Keratinocyte (primary cell): Measurements from ENCODE around the gene CLEC9A. TPM values are rescaled to one million over a fixed set of nuclear protein-coding genes. Genes with fewer than 3 reads are reported as not detected.

Experiments
- DNase-seq: peaks from one replicate; pipeline ENCODE4 v3.0.0-alpha.2; 2011; ENCODE audit warnings: low read depth, missing footprints, low spot score
- FAIRE-seq: peaks from 2 replicates; lab custom pipeline; 2011; peaks lifted over from hg19 to GRCh38; lab: Jason Lieb, UNC
- H2AFZ ChIP-seq: 2 replicates; pipeline ENCODE4 v1.6.0; 2012; ENCODE audit warnings: low read length, control low read depth, inconsistent platforms; ENCODE audit not compliant: control insufficient read depth
- H3K27ac ChIP-seq: 2 replicates; pipeline ENCODE4 v1.5.1; 2011; ENCODE audit warnings: low read length; ENCODE audit not compliant: control insufficient read depth, insufficient read depth
- H3K27me3 ChIP-seq: 3 replicates; pipeline ENCODE4 v1.6.0; 2011; ENCODE audit warnings: low read length; ENCODE audit not compliant: control insufficient read depth, insufficient read depth; ENCODE audit errors: extremely low read depth
- H3K36me3 ChIP-seq, 2 experiments: 2 replicates in 1 of 2; 3 replicates in 1 of 2; pipeline ENCODE4 v1.5.1; 2011; ENCODE audit warnings: low read length in 2 of 2, mild to moderate bottlenecking in 1 of 2; ENCODE audit not compliant: control insufficient read depth in 2 of 2, insufficient read depth in 2 of 2; ENCODE audit errors: extremely low read depth in 1 of 2
- H3K4me1 ChIP-seq: 3 replicates; pipeline ENCODE4 v1.5.1; 2011; ENCODE audit warnings: low read length; ENCODE audit not compliant: control insufficient read depth, insufficient read depth; ENCODE audit errors: extremely low read depth
- H3K4me2 ChIP-seq: 3 replicates; pipeline ENCODE4 v1.6.0; 2011; ENCODE audit warnings: low read depth, low read length; ENCODE audit not compliant: control insufficient read depth, insufficient read depth; ENCODE audit errors: extremely low read depth
- H3K4me3 ChIP-seq, 3 experiments: fragments of 200-600 bp in 1 of 3; sonication (generic) in 1 of 3; 2 replicates in 2 of 3; 3 replicates in 1 of 3; pipeline ENCODE4 v1.5.1; 2011 to 2016; ENCODE audit warnings: low read length in 3 of 3, mild to moderate bottlenecking in 3 of 3, control low read depth in 2 of 3, inconsistent platforms in 1 of 3, low read depth in 1 of 3, mixed read lengths in 1 of 3, mixed run types in 1 of 3, moderate library complexity in 1 of 3; ENCODE audit not compliant: control insufficient read depth in 2 of 3, insufficient read depth in 2 of 3; ENCODE audit errors: extremely low read depth in 1 of 3
- H3K79me2 ChIP-seq: 2 replicates; pipeline ENCODE4 v1.6.0; 2012; ENCODE audit warnings: low read length; ENCODE audit not compliant: control insufficient read depth, insufficient read depth
- H3K9ac ChIP-seq: 3 replicates; pipeline ENCODE4 v1.6.0; 2011; ENCODE audit warnings: low read length; ENCODE audit not compliant: control insufficient read depth, insufficient read depth; ENCODE audit errors: extremely low read depth
- H3K9me1 ChIP-seq: 3 replicates; pipeline ENCODE4 v1.6.0; 2011; ENCODE audit warnings: low read length; ENCODE audit not compliant: control insufficient read depth, insufficient read depth; ENCODE audit errors: extremely low read depth
- H3K9me3 ChIP-seq: 2 replicates; pipeline ENCODE4 v1.5.1; 2012; ENCODE audit warnings: low read depth, low read length; ENCODE audit not compliant: control insufficient read depth
- H4K20me1 ChIP-seq: 3 replicates; pipeline ENCODE4 v1.6.0; 2011; ENCODE audit warnings: low read length; ENCODE audit not compliant: control insufficient read depth, insufficient read depth; ENCODE audit errors: extremely low read depth
- CTCF ChIP-seq, 3 experiments: IDR thresholded peaks in 1 of 3; conservative IDR thresholded peaks in 1 of 3; optimal IDR thresholded peaks in 1 of 3; 2 replicates in 2 of 3; 3 replicates in 1 of 3; pipeline versions ENCODE3 to v1.5.1; 2011; ENCODE audit warnings: low read length in 3 of 3, mild to moderate bottlenecking in 3 of 3, moderate library complexity in 2 of 3, control low read depth in 1 of 3, inconsistent platforms in 1 of 3; ENCODE audit not compliant: insufficient read depth in 2 of 3; ENCODE audit errors: extremely low read depth in 1 of 3
- EZH2 ChIP-seq: IDR thresholded peaks from one replicate; pipeline ENCODE4 v1.6.1; 2012; ENCODE audit warnings: inconsistent platforms, mild to moderate bottlenecking, low read length, moderate library complexity
- dilution Hi-C: fragments of 300-500 bp; cut with MboI; formaldehyde crosslinking; loops from one replicate; pipeline ENCODE4 v1.7.0; 2020; ENCODE audit warnings: low sequenced_read_pairs; ENCODE audit not compliant: extremely low pct_ligation_motif_present
- polyA plus RNA-seq, 5 experiments: library from polyadenylated mRNA; depleted of rRNA in 3 of 5; stranded (reverse) in 3 of 5; stranded (forward) in 1 of 5; unstranded in 1 of 5; fragments of >200 nt; gene quantifications; 1 replicate in 1 of 5; 2 replicates in 3 of 5; 3 replicates in 1 of 5; pipeline versions ENCODE4 v1.2.1 to v1.2.3, GENCODE V29; 2011 to 2012; ENCODE audit warnings: missing spikeins in 2 of 5, low read depth in 1 of 5, low replicate concordance in 1 of 5

The CLEC9A gene
- polyA plus RNA-seq, 1 donor (not counting 4 experiments of a cell fraction or from before 2014, with no cell fraction given): not detected

- DNase-seq (no peak), FAIRE-seq (no peak)
- Histone ChIP-seq H3K79me2 (no peaks in the 10 kb centered on the region), H2AFZ (no peak overlapping the region), H3K9me3 (no peaks in the 10 kb centered on the region), H3K9ac (no peak overlapping the region), H3K27ac (no peak overlapping the region), H3K36me3 (no peaks in the 10 kb centered on the region), H3K4me3 (no peak overlapping the region), H4K20me1 (no peaks in the 10 kb centered on the region), H3K27me3 (no peaks in the 10 kb centered on the region), H3K4me1 (no peaks in the 10 kb centered on the region), H3K4me2 (no peak overlapping the region), H3K9me1 (no peaks in the 10 kb centered on the region)
- dilution Hi-C loops: no loop called here
- TF ChIP-seq CTCF (optimal IDR thresholded peaks at IDR 0.05 in 1 of 3, IDR thresholded peaks at IDR 0.05 in 1 of 3, conservative IDR thresholded peaks at IDR 0.05 in 1 of 3; ENCODE audit: extremely low read depth in 1 of 3, insufficient read depth in 2 of 3, low read length in 3 of 3) (no peak), EZH2 (no peak)
These were observed 83.4 kb downstream of the CLEC9A start for GRCh38 chr12:10113920-10114319.

GRCh38 chr12:10115311-10115710 lies 84.8 kb downstream of the CLEC9A start:
- no peak overlapping the region for H2AFZ ChIP-seq
- no peak overlapping the region for H3K27ac ChIP-seq
- DNase-seq (no peak), FAIRE-seq (no peak)
- H3K4me1 ChIP-seq: no peaks in the 10 kb centered on the region
- no peaks in the 10 kb centered on the region for H3K9me3 ChIP-seq
- H3K36me3 ChIP-seq: no peaks in the 10 kb centered on the region
- H3K9me1 ChIP-seq: no peaks in the 10 kb centered on the region
- no peak overlapping the region for H3K4me2 ChIP-seq
- no peaks in the 10 kb centered on the region for H4K20me1 ChIP-seq
- H3K9ac ChIP-seq: no peak overlapping the region
- dilution Hi-C loops: no loop called here
- no peak for TF ChIP-seq CTCF (optimal IDR thresholded peaks at IDR 0.05 in 1 of 3, IDR thresholded peaks at IDR 0.05 in 1 of 3, conservative IDR thresholded peaks at IDR 0.05 in 1 of 3; ENCODE audit: extremely low read depth in 1 of 3, insufficient read depth in 2 of 3, low read length in 3 of 3)
- no peak for TF ChIP-seq EZH2
- H3K27me3 ChIP-seq: no peaks in the 10 kb centered on the region
- H3K4me3 ChIP-seq: no peak overlapping the region
- no peaks in the 10 kb centered on the region for H3K79me2 ChIP-seq

Other genes starting within 250 kb of the CLEC9A start
- 0.12 TPM in 1 of 3 replicates, not detected in the others for gene KLRF1, start 203.2 kb upstream of the CLEC9A start, polyA plus RNA-seq
- gene CLEC2B, start 161.3 kb upstream of the CLEC9A start, polyA plus RNA-seq: 5.2 to 31.3 TPM (median 20.9 TPM) in 3 replicates
- not detected in 3 replicates for gene KLRF2, start 149.2 kb upstream of the CLEC9A start, polyA plus RNA-seq
- 0.27 to 0.94 TPM (median 0.88 TPM) in 3 replicates for gene CLEC2A, start 98.3 kb upstream of the CLEC9A start, polyA plus RNA-seq
- gene CLEC12A, start 59.3 kb upstream of the CLEC9A start, polyA plus RNA-seq: not detected in 3 replicates
- gene CLEC1B, start 31.6 kb upstream of the CLEC9A start, polyA plus RNA-seq: not detected in 3 replicates
- not detected in 3 replicates for gene CLEC12B, start 20.1 kb upstream of the CLEC9A start, polyA plus RNA-seq
- 0.05 TPM in 1 of 3 replicates, not detected in the others for gene CLEC1A, start 68.3 kb downstream of the CLEC9A start, polyA plus RNA-seq
- gene CLEC7A, start 99.5 kb downstream of the CLEC9A start, polyA plus RNA-seq: 0.31 to 0.62 TPM (median 0.62 TPM) in 3 replicates
- gene OLR1, start 141.4 kb downstream of the CLEC9A start, polyA plus RNA-seq: 0.03 to 0.18 TPM (median 0.17 TPM) in 3 replicates
- gene TMEM52B, start 148.3 kb downstream of the CLEC9A start, polyA plus RNA-seq: 0.03 TPM in 1 of 3 replicates, not detected in the others
- 15.6 to 27.2 TPM (median 24.3 TPM) in 3 replicates for gene GABARAPL1, start 182.2 kb downstream of the CLEC9A start, polyA plus RNA-seq